Ovary (tissue), 9 donors: ENCODE data around the gene KRT17. TPM values are rescaled to one million over a fixed set of nuclear protein-coding genes. Genes with fewer than 3 reads are reported as not detected.
"Not testable (repeated sequence)": the region's sequence is repeated elsewhere in the genome, so short reads cannot be mapped to it uniquely, and the experiment has no call there.

ENCODE experiments used
- DNase-seq, 5 donors: peaks; one replicate each; pipeline ENCODE4 v3.0.0-alpha.2; 2019 to 2020
- H3K27ac ChIP-seq, 2 donors: fragments of 200-600 bp; one replicate each; pipeline versions ENCODE4 v1.5.1 to v1.8.0; 2019 to 2022
- H3K27me3 ChIP-seq: fragments of 200-600 bp; one replicate; pipeline ENCODE4 v1.8.0; 2022
- H3K36me3 ChIP-seq: fragments of 200-600 bp; sonication (generic); one replicate; pipeline ENCODE4 v1.5.1; 2019
- H3K4me1 ChIP-seq: one replicate; pipeline ENCODE4 v1.8.1; 2013; ENCODE audit warnings: mild to moderate bottlenecking, moderate library complexity; ENCODE audit not compliant: insufficient read depth
- H3K4me3 ChIP-seq: fragments of 200-600 bp; sonication (generic); one replicate; pipeline ENCODE4 v1.5.1; 2017
- H3K9me3 ChIP-seq, 2 donors: fragments of 200-600 bp in 1 of 2; sonication (generic) in 1 of 2; one replicate each; pipeline versions ENCODE4 v1.5.1 to v1.8.1; 2013 to 2019; ENCODE audit warnings: mild to moderate bottlenecking in 1 of 2, moderate library complexity in 1 of 2
- EP300 ChIP-seq: sonication (generic); formaldehyde crosslinking; IDR thresholded peaks from one replicate; pipeline ENCODE4 v1.6.1; 2017; ENCODE audit warnings: antibody characterized with exemption
- POLR2A ChIP-seq: fragments of 450-650 bp; IDR thresholded peaks from one replicate; pipeline ENCODE4 v1.6.1; 2017; ENCODE audit warnings: antibody characterized with exemption, mild to moderate bottlenecking, moderate library complexity
- WGBS, 3 donors: extraction: QIAGEN DNeasy Blood & Tissue Kit in 1 of 3; methylation state at CpG; one replicate each; pipeline versions ENCODE4 v1.1.5 to v1.1.7; 2013 to 2017; 5-methylcytosine and 5-hydroxymethylcytosine counted together
- intact Hi-C, 4 donors: fragments of 100-400 bp; cut with DNase I; formaldehyde crosslinking; loops; one replicate each; pipeline versions ENCODE4 v1.11.0 to v1.15.1; 2022 to 2023
- polyA plus RNA-seq, 2 donors: library from polyadenylated mRNA; stranded (reverse); fragments of 200-250 nt in 1 of 2; fragments of 350-450 nt in 1 of 2; fragmentation: Illumina TruSeq in 1 of 2; extraction: RNeasy Lipid Tissue Mini Kit (QIAGEN cat#74804) in 1 of 2; gene quantifications; one replicate each; pipeline ENCODE4 v1.2.3, GENCODE V29; 2013 to 2014
- total RNA-seq, 7 donors: library from RNA; depleted of rRNA in 2 of 7; stranded (reverse); fragments of >200 nt in 2 of 7; fragmentation: NEBNext Ultra II Directional in 3 of 7; extraction: Animal tissue kit (Norgen Biotek cat#: 25700) in 3 of 7; gene quantifications; one replicate each; pipeline versions ENCODE4 v1.1.0 to v1.2.4, GENCODE V29; 2016 to 2023
- TF ChIP-seq, protein P1 (sequence below), 3 donors: fragments of 450-650 bp in 2 of 3; fragments of 200-600 bp in 1 of 3; IDR thresholded peaks; one replicate each; pipeline versions ENCODE4 v1.5.1 to v1.8.0; 2016 to 2022; ENCODE audit warnings: antibody characterized with exemption in 3 of 3, mild to moderate bottlenecking in 1 of 3
- donor health status: DM: no; HTN: no; CAD: no; lungs with moderate emphysema.
- donor health status: DM: no; HTN: no; CAD: no.
- donor health status: Bipolar disorder and iron deficiency.
- donor health status: DM: yes; HTN: yes; CAD: no.
- donor health status: DM: no; HTN: no; CAD: no.
- donor health status: DM: yes; HTN: yes; CAD: no.

KRT17 gene
- total and polyA plus RNA-seq, 9 donors = 0.29 to 17.8 (median 1.7) TPM; not detected in 3

DNA sequence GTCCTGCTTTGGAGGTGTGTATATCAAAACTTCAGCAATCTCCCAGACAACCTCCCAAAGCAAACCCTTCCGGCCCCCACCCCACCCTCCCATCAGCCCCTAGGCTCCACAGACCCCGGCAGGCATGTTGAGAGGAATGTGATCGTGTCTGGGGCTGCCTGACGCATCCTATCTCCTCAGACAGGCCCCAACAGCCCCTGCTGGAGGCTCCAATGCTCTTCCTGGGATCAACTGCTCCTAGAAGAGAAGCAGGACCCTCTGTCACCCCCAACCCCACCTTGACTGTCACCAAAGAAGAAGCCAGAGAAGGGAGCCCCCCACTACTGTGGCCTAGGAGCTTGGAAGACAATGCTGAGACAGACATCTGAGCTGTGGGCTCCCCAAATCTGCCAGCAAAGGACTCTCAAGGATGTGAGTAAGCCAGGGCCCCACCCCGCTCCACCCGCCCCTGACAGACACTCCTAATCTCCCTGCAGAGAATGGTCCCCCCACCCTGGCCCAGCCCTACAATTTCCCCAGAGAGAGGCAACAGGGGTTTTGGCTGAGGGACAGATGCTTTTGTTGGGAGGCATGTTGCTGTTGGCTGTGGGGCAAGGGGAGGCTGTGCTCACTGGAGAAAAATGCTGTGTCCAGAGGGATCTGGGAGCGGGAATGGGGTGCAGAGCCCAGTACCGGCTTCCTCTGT lies 36.1 kb downstream of the KRT17 start:
- no peak for DNase-seq
- WGBS, 3 donors = 54 to 74% (median 72%) methylated on average over 6 to 8 of the region's 8 CpGs

DNA sequence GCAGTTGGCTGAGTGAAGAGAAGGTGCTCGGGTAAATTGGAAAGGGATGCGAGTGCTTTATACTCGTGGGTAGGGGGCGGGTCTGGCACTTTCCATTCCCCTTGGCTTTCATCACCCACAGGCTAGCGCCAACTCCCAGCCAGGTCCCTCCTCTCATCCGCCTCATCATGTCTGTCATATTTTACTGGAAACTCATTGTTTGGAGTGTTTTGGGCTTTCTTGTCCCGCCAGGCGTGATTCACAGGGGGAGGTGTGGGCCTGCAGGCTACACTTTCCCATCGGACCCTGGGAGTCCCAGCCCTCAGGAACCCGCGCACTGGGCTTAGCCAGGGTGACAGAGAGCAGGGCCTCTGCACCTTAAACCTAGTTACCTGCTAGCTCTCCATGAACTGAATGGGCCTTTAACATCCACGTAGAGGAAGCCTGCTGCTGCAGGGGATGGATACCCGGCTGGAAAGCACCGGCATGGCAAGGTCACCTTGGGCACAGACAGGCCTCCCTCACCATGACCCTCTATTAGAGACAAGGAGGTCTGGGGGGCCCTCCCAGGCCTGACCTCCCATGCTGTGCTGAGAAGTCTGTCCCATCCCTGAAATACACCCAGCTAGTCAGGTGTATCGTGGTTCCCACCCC lies 37.4 kb downstream of the KRT17 start, which contains the start of gene KRT14:
Gene KRT14 (minus strand): TSS at position 33 of the 633 bp plus-strand sequence. CDS start 61 bp downstream, outside the sequence.
- Histone ChIP-seq H3K9me3 (no peaks in the 10 kb centered on the region), H3K27ac (no peak within 1 kb of the TSS), H3K4me3 (no peak within 1 kb of the TSS), H3K36me3 (no peaks in the 10 kb centered on the region), H3K4me1 (no peaks in the 10 kb centered on the region), H3K27me3 (no peaks in the 10 kb centered on the region)
- intact Hi-C loops = no loop called here
- TF ChIP-seq, protein P1, sequence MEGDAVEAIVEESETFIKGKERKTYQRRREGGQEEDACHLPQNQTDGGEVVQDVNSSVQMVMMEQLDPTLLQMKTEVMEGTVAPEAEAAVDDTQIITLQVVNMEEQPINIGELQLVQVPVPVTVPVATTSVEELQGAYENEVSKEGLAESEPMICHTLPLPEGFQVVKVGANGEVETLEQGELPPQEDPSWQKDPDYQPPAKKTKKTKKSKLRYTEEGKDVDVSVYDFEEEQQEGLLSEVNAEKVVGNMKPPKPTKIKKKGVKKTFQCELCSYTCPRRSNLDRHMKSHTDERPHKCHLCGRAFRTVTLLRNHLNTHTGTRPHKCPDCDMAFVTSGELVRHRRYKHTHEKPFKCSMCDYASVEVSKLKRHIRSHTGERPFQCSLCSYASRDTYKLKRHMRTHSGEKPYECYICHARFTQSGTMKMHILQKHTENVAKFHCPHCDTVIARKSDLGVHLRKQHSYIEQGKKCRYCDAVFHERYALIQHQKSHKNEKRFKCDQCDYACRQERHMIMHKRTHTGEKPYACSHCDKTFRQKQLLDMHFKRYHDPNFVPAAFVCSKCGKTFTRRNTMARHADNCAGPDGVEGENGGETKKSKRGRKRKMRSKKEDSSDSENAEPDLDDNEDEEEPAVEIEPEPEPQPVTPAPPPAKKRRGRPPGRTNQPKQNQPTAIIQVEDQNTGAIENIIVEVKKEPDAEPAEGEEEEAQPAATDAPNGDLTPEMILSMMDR (IDR thresholded peaks at IDR 0.05) = no peak
- no peak for TF ChIP-seq EP300
- TF ChIP-seq POLR2A = no peak
- no peak for DNase-seq
- 73 to 81% (median 74%) methylated on average over 15 of the region's 15 CpGs for WGBS, 3 donors

More for the DNA sequence above, 36.1 kb downstream of the KRT17 start:
- H3K4me3 ChIP-seq = no peak overlapping the region
- no peak overlapping the region for H3K27ac ChIP-seq
- H3K4me1 ChIP-seq = no peaks in the 10 kb centered on the region
- H3K27me3 ChIP-seq = no peaks in the 10 kb centered on the region
- TF ChIP-seq EP300 = no peak
- TF ChIP-seq, protein P1 (IDR thresholded peaks at IDR 0.05) = no peak
- TF ChIP-seq POLR2A = no peak
- intact Hi-C loops = no loop called here
- H3K36me3 ChIP-seq = no peaks in the 10 kb centered on the region
- no peaks in the 10 kb centered on the region for H3K9me3 ChIP-seq

DNA sequence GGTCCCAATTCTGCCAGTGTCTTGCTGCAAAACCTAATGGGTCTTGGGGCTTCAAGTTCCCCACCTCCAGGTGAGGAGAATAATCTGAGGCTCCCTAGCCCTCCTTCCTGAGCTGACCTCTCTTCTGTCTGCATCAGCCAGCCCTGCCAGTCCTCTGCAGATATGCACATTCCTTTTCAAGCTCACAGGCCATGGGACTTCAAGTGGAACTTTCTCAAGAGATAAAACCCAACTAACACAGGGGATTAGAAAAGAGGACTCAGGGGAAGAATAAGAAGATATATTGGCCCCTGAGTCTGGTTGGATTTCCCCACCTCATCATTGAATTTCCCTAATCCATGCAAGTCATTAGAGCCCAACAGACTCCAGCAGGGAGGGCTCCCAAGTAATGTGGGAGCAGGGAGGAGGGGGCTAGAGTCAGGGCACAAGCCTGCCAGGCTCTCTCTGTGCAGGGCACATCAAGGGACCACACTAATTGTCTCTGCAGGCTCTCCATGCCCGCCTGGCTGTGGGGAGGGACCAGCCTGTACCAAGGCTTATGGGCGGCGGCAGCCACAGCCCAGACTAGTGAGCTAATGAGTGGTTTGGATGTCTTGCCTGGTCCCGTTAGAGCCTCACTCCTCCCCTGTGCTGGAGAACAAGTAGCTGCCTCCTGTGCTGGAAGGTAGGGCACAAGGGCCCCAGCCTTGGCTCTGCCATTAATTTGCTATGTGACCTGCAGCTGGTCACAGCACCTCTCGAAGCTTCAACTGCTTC lies 38.9 kb downstream of the KRT17 start:
- Histone ChIP-seq H3K36me3 (no peaks in the 10 kb centered on the region), H3K4me1 (no peaks in the 10 kb centered on the region), H3K9me3 (no peaks in the 10 kb centered on the region), H3K4me3 (no peak overlapping the region), H3K27me3 (no peaks in the 10 kb centered on the region), H3K27ac (no peak overlapping the region)
- no peak for DNase-seq
- TF ChIP-seq POLR2A (no peak), EP300 (no peak)
- TF ChIP-seq, protein P1 (IDR thresholded peaks at IDR 0.05) = no peak
- intact Hi-C loops = no loop called here
- 73 to 81% (median 79%) methylated on average over 5 of the region's 5 CpGs for WGBS, 3 donors

DNA sequence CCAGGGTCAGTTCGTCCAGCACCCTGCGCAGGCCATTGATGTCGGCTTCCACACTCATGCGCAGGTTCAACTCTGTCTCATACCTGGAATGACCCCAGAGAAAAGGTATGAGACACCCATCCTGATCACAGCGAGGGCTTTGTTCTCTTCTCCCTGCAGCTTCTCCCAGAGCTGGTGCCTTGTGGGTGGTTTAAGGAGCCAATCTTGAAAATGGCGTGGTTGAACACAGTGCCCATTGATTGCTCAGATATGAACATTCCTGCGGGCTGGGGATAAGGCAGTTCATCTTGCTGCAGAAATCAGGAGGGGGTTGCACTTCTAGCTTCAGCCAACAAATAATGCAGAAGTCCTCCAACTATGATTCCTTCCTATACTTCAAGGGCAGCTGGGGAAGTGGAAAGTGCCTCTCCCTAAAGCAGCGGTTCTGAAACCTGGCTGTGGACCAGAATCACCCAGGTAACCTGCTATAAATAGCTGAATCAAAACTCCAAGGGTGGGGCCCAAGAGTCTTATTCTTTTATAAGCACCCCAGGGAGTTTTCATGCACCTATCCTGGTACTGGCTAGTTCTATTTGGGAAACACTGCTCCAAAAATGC lies 39.9 kb downstream of the KRT17 start:
- intact Hi-C loops, H3K27me3 ChIP-seq, H3K4me1 ChIP-seq, H3K36me3 ChIP-seq, H3K4me3 ChIP-seq, DNase-seq, H3K9me3 ChIP-seq, H3K27ac ChIP-seq: not testable (repeated sequence)
- WGBS, 3 donors = 86 to 87% (median 87%) methylated on average over 8 of the region's 8 CpGs
